Immature natural killer cell (primary cell): ENCODE measurements around the gene ESPN. TPM values are rescaled to one million over a fixed set of nuclear protein-coding genes. Genes with fewer than 3 reads are reported as not detected.
"Not testable (repeated sequence)": the region's sequence is repeated elsewhere in the genome, so short reads cannot be mapped to it uniquely, and the experiment has no call there.

ENCODE experiments used
- DNase-seq, 3 donors: peaks; one replicate each; pipeline ENCODE4 v3.0.0; 2022; ENCODE audit warnings: mixed read lengths in 1 of 3
- H3K27ac Mint-ChIP-seq, 6 donors: one replicate each; pipeline ENCODE4 v1.8.0; 2020; ENCODE audit warnings: mixed read lengths in 6 of 6, mild to moderate bottlenecking in 5 of 6, inconsistent platforms in 4 of 6, moderate library complexity in 3 of 6
- H3K27me3 Mint-ChIP-seq, 3 donors: one replicate each; pipeline ENCODE4 v1.8.0; 2020 to 2021; ENCODE audit warnings: low read depth in 3 of 3, mild to moderate bottlenecking in 3 of 3, mixed read lengths in 3 of 3, moderate library complexity in 3 of 3, inconsistent platforms in 1 of 3
- H3K36me3 Mint-ChIP-seq, 3 donors: one replicate each; pipeline ENCODE4 v1.8.0; 2020; ENCODE audit warnings: mixed read lengths in 3 of 3, inconsistent platforms in 2 of 3, mild to moderate bottlenecking in 2 of 3
- H3K4me1 Mint-ChIP-seq, 2 donors: one replicate each; pipeline ENCODE4 v1.8.0; 2020; ENCODE audit warnings: inconsistent platforms in 2 of 2, mild to moderate bottlenecking in 2 of 2, mixed read lengths in 2 of 2, moderate library complexity in 1 of 2
- H3K4me3 Mint-ChIP-seq, 5 donors: one replicate each; pipeline ENCODE4 v1.8.0; 2020; ENCODE audit warnings: mild to moderate bottlenecking in 5 of 5, mixed read lengths in 5 of 5, inconsistent platforms in 3 of 5, moderate library complexity in 3 of 5
- H3K9me3 Mint-ChIP-seq, 6 donors: one replicate each; pipeline ENCODE4 v1.8.0; 2020; ENCODE audit warnings: mild to moderate bottlenecking in 6 of 6, mixed read lengths in 6 of 6, inconsistent platforms in 4 of 6, moderate library complexity in 3 of 6
- polyA plus RNA-seq, 3 donors: library from polyadenylated mRNA; unstranded; fragments of 300-500 nt; fragmentation: Illumina TruSeq; gene quantifications; one replicate each; pipeline ENCODE4 v1.2.3, GENCODE V29; 2021

The ESPN gene
- polyA plus RNA-seq, 3 donors from 2014 or later: not detected

DNA sequence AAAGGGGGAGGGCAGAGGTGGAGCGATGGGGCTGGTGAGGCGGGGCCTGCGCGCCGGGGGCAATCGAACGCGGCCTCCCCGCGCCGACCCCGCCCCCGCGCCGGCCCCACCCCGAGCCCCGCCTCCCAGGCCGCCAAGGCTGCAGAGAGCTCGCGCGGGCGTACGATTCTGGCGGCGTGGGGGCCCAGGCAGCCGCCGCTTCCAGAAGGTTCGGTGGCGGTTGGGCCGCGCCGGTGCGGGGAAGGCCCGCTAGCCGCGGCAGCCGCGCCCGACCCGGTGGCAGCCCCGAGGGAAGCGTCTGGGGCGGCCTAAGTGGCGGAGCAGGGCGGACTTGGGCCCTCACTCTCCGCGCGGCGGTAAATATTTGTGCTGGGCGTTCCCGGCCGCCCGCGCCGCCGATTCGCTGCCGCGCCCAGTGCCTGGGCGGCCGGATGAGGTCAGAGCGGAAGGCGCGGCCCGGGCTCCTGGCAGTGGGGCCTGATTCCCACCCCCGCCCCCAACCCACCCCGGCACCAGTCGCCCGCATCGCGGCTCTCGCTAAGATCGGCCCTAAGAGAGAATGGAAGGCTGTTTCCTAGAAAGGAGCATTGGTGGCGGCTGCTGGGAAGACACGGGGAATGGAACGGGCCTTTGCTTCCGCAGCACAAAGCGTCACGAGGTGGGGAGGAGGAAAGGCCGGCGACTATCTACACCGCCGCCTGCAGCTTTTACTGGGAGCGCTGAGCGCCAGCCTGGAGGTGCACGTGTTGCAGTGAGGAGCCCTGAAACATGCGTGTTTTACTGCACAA is 31.0 kb upstream of the ESPN start, which contains the start of gene ACOT7:
TSS of gene ACOT7 (minus strand) at position 368 of the 788 bp plus-strand sequence. CDS start 368 bp downstream, outside the sequence.
- H3K4me1 Mint-ChIP-seq: peaks cover 24 to 27% of the 10 kb centered on the region in 2 donors
- H3K27ac Mint-ChIP-seq: peak within 1 kb of the TSS; percentile 93 to 99 (median 97)
- peak; percentile 91 to 93 (median 92) for DNase-seq
- no peaks in the 10 kb centered on the region for H3K36me3 Mint-ChIP-seq
- H3K4me3 Mint-ChIP-seq: peak within 1 kb of the TSS; percentile 90 to 96 (median 95)
- H3K27me3 Mint-ChIP-seq: peaks cover 3 to 17% (median 6%) of the 10 kb centered on the region in 3 donors
- no peaks in the 10 kb centered on the region for H3K9me3 Mint-ChIP-seq

DNA sequence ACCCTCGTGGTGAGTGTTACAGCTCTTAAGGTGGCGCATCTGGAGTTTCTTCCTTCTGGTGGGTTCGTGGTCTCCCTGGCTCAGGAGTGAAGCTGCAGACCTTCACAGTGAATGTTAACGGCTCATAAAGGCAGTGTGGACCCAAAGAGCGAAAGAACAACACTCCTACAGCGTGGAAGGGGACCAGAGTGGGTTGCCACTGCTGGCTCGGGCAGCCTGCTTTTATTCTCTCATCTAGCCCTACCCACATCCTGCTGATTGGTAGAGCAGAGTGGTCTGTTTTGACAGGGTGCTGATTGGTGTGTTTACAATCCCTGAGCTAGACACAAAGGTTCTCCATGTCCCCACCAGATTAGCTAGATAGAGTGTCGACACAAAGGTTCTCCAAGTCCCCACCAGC is 29.4 kb upstream of the ESPN start:
- peaks cover 4 to 17% (median 6%) of the 10 kb centered on the region in 3 donors for H3K27me3 Mint-ChIP-seq

DNA sequence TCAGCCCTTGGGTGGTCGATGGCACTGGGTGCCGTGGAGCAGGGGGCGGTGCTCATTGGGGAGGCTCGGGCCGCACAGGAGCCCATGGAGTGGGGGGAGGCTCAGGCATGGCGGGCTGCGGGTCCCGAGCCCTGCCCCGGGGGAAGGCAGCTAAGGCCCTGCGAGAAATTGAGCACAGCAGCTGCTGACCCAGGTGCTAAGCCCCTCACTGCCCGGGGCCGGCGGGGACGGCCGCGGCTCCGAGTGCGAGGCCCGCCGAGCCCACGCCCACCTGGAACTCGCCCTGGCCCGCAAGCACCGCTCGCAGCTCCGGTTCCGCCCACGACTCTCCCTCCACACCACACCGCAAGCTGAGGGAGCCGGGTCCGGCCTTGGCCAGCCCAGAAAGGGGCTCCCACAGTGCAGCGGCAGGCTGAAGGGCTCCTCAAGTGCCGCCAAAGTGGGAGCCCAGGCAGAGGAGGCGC is 28.8 kb upstream of the ESPN start:
- not testable (repeated sequence) for H3K36me3 Mint-ChIP-seq, H3K9me3 Mint-ChIP-seq, DNase-seq, H3K4me3 Mint-ChIP-seq
- H3K27me3 Mint-ChIP-seq: peaks cover 5 to 17% (median 6%) of the 10 kb centered on the region in 3 donors
- peaks cover 24 to 27% of the 10 kb centered on the region in 2 donors for H3K4me1 Mint-ChIP-seq
- peak overlapping the region in 1 of 6 donors; percentile 93 for H3K27ac Mint-ChIP-seq

More for the DNA sequence above, 29.4 kb upstream of the ESPN start:
- H3K36me3 Mint-ChIP-seq, DNase-seq, H3K9me3 Mint-ChIP-seq: not testable (repeated sequence)
- Mint-ChIP-seq H3K27ac (peak overlapping the region; percentile 60 to 93 (median 84)), H3K4me3 (peak overlapping the region; percentile 49 to 77 (median 76)), H3K4me1 (peaks cover 24 to 27% of the 10 kb centered on the region in 2 donors)

- Mint-ChIP-seq H3K9me3 (no peaks in the 10 kb centered on the region), H3K27ac (peak overlapping the region in 1 of 6 donors; percentile 62), H3K36me3 (no peaks in the 10 kb centered on the region), H3K4me3 (peak overlapping the region in 2 of 5 donors; percentile 25 to 36), H3K4me1 (peaks cover 22 to 24% of the 10 kb centered on the region in 2 donors), H3K27me3 (peaks cover 6 to 17% (median 12%) of the 10 kb centered on the region in 3 donors)
- no peak for DNase-seq
Measured at GRCh38 chr1:6396998-6397397, 27.6 kb upstream of the ESPN start.

DNA sequence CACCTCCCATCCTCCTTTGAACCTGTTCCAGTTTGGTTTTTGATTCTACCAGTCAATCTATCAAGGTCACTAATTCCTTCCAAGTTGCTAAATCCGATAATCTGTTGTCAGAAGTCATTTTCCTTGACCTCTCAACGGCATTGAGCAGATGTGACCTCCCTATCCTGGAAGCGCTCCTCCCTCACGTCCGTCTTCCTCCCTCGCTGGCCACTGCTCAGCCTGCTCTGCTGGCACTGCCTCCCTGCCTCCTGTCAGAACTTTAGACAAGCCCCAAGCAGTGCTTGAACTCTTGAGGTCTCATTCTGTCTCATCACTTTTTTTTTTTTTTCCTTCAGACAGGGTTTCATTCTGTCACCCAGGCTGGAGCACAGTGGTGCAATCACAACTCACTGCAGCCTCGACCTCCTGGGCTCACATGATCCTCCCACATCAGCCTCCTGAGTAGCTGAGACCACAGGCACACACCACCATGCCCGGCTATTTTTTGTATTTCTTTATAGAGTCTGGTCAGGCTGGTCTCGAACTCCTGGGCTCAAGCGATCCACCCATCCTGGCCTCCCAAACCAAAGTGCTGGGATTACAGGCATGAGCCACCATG is 26.6 kb upstream of the ESPN start:
- Mint-ChIP-seq H3K36me3 (no peaks in the 10 kb centered on the region), H3K27me3 (peaks cover 6 to 13% (median 9%) of the 10 kb centered on the region in 3 donors), H3K4me1 (peaks cover 16 to 18% of the 10 kb centered on the region in 2 donors), H3K27ac (peak overlapping the region in 1 of 6 donors; percentile 12), H3K9me3 (no peaks in the 10 kb centered on the region), H3K4me3 (peak overlapping the region in 1 of 5 donors; percentile 28)
- no peak for DNase-seq

GRCh38 chr1:6399294-6399693 is 25.3 kb upstream of the ESPN start:
- no peak overlapping the region for H3K27ac Mint-ChIP-seq
- H3K27me3 Mint-ChIP-seq: peaks cover 2 to 9% (median 9%) of the 10 kb centered on the region in 3 donors
- H3K9me3 Mint-ChIP-seq: no peaks in the 10 kb centered on the region
- H3K4me3 Mint-ChIP-seq: no peak overlapping the region
- no peak for DNase-seq
- no peaks in the 10 kb centered on the region for H3K36me3 Mint-ChIP-seq
- H3K4me1 Mint-ChIP-seq: peaks cover 10 to 11% of the 10 kb centered on the region in 2 donors

DNA sequence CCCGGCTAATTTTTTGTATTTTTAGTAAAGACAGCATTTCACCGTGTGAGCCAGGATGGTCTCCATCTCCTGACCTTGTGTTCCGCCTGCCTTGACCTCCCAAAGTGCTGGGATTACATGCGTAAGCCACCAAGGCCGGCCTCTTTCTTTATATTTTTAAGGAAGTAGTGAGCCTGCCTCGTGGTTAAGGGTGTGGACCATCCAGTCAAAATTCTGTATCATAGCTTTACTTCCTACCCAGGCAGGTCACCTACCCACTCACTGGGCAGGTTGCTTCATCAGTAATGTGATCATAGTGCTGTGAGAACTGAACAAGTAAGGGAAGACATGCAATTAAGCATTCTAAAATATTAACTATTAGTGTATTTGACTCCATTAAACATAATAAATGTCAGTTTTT is 22.9 kb upstream of the ESPN start:
- Mint-ChIP-seq H3K36me3 (no peaks in the 10 kb centered on the region), H3K27me3 (peaks cover 7 to 9% (median 8%) of the 10 kb centered on the region in 3 donors), H3K27ac (no peak overlapping the region), H3K4me3 (no peak overlapping the region), H3K4me1 (peaks cover 0 to 3% of the 10 kb centered on the region in 2 donors), H3K9me3 (no peaks in the 10 kb centered on the region)
- no peak for DNase-seq

- Mint-ChIP-seq H3K9me3 (no peaks in the 10 kb centered on the region), H3K4me1 (peaks cover 0 to 3% of the 10 kb centered on the region in 2 donors), H3K36me3 (no peaks in the 10 kb centered on the region), H3K4me3 (no peak overlapping the region), H3K27ac (no peak overlapping the region), H3K27me3 (peaks cover 9 to 15% (median 12%) of the 10 kb centered on the region in 3 donors)
- no peak for DNase-seq
Measured at GRCh38 chr1:6408023-6408422, 16.6 kb upstream of the ESPN start.

- Mint-ChIP-seq H3K9me3 (no peaks in the 10 kb centered on the region), H3K27ac (no peak overlapping the region), H3K4me3 (no peak overlapping the region), H3K4me1 (peaks cover 0 to 2% of the 10 kb centered on the region in 2 donors), H3K36me3 (no peaks in the 10 kb centered on the region), H3K27me3 (peaks cover 9 to 15% (median 12%) of the 10 kb centered on the region in 3 donors)
- DNase-seq: no peak
Measured at GRCh38 chr1:6409053-6409452, 15.5 kb upstream of the ESPN start.

DNA sequence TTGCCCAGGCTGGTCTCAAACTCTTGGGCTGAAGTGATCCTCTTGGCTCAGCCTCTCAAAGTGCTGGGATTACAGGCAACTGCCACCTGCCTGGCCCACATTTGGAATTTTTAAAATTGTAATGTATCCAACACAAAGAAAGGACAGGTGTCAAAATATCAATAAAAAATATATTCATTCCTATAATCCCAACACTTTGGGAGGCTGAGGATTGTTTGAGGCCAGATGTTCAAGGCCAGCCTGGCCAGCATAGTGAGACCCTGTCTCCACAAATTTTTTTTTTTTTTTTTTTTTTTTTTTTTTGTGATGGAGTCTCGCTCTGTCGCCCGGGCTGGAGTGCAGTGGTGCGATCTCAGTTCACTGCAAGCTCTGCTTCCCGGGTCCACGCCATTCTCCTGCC is 14.8 kb upstream of the ESPN start:
- H3K27ac Mint-ChIP-seq: no peak overlapping the region
- no peak overlapping the region for H3K4me3 Mint-ChIP-seq
- H3K4me1 Mint-ChIP-seq: peaks cover 0 to 5% of the 10 kb centered on the region in 2 donors
- H3K9me3 Mint-ChIP-seq: no peaks in the 10 kb centered on the region
- H3K27me3 Mint-ChIP-seq: peaks cover 10 to 18% (median 12%) of the 10 kb centered on the region in 3 donors
- no peak for DNase-seq
- no peaks in the 10 kb centered on the region for H3K36me3 Mint-ChIP-seq

DNA sequence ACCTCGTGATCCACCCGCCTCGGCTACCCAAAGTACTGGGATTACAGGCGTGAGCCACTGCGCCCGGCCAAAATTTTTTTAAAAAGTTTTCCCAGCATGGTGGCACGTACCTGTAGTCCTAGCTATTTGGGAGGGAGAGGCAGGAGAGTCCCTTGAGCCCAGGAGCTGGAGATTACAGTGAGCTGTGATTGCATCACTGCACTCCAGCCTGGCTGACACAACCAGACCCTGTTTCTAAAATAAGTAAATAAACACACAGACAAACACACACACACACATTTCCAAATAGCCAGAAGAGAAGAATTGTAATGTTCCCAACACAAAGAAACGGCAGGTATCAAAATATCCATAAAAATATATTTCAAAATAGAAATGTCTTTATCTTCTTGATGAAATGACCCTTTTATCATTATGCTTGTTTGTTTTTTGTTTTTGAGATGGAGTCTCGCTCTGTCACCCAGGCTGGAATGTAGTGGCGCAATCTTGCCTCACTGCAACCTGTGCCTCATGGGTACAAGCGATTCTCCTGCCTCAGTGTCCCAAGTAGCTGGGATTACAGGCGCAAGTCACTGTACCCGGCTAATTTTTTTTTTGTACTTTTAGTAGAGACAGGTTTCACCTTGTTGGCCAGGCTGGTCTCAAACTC is 14.2 kb upstream of the ESPN start:
- Mint-ChIP-seq H3K27me3 (peaks cover 8 to 20% (median 12%) of the 10 kb centered on the region in 3 donors), H3K9me3 (no peaks in the 10 kb centered on the region), H3K27ac (no peak overlapping the region), H3K36me3 (no peaks in the 10 kb centered on the region), H3K4me1 (peaks cover 0 to 5% of the 10 kb centered on the region in 2 donors), H3K4me3 (no peak overlapping the region)
- no peak for DNase-seq

GRCh38 chr1:6412896-6413295 is 11.7 kb upstream of the ESPN start:
- no peak for DNase-seq
- H3K4me3 Mint-ChIP-seq: no peak overlapping the region
- no peak overlapping the region for H3K27ac Mint-ChIP-seq
- no peaks in the 10 kb centered on the region for H3K36me3 Mint-ChIP-seq
- no peaks in the 10 kb centered on the region for H3K9me3 Mint-ChIP-seq
- H3K27me3 Mint-ChIP-seq: peaks cover 9 to 30% (median 21%) of the 10 kb centered on the region in 3 donors
- H3K4me1 Mint-ChIP-seq: peaks cover 0 to 5% of the 10 kb centered on the region in 2 donors

DNA sequence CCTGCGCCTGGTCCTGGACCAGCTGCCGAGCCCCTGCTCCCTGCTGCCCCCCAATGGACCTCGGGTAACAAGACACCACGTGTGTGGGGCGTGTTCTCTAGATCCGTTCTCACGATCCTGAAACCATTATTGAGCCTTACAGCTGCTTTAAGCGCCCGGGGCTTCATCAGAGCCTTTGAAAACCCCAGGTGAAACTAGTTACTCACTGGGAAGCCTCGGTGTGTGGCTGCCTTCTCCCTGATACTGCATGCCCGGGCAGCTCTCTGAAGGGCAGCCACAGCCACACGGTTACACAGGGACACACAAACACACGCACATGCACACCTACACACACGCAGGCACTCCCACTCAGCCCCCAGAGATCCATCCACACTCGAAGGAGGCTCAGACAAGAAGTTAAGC is 10.1 kb upstream of the ESPN start:
- DNase-seq: peak in 1 of 3 donors; percentile 11
- Mint-ChIP-seq H3K27me3 (peaks cover 10 to 30% (median 20%) of the 10 kb centered on the region in 3 donors), H3K9me3 (no peaks in the 10 kb centered on the region), H3K4me3 (no peak overlapping the region), H3K27ac (no peak overlapping the region), H3K36me3 (no peaks in the 10 kb centered on the region), H3K4me1 (peaks cover 0 to 5% of the 10 kb centered on the region in 2 donors)
